Ectodermal cell (in vitro differentiated cells): ENCODE results near the gene ABCC1.
A peak's percentile ranks its signal among the peaks of the same experiment; 100 is the strongest.
"Not testable (repeated sequence)": the region's sequence is repeated elsewhere in the genome, so short reads cannot be mapped to it uniquely, and the experiment has no call there.

Source experiments
- H3K27ac ChIP-seq: 2 replicates; pipeline ENCODE4 v1.7.0; 2013; ENCODE audit warnings: mild to moderate bottlenecking, low read depth, low read length; ENCODE audit not compliant: insufficient read depth, poor library complexity, severe bottlenecking
- H3K27me3 ChIP-seq: 2 replicates; pipeline ENCODE4 v1.7.0; 2013; ENCODE audit warnings: mild to moderate bottlenecking, low read length; ENCODE audit not compliant: insufficient read depth, control insufficient read depth, poor library complexity, severe bottlenecking
- H3K36me3 ChIP-seq: one replicate; pipeline ENCODE4 v1.7.0; 2013; ENCODE audit warnings: low read length; ENCODE audit not compliant: control insufficient read depth, insufficient read depth
- H3K4me1 ChIP-seq: one replicate; pipeline ENCODE4 v1.7.0; 2013; ENCODE audit warnings: low read length; ENCODE audit not compliant: control insufficient read depth, insufficient read depth
- H3K4me3 ChIP-seq: 2 replicates; pipeline ENCODE4 v1.7.0; 2013; ENCODE audit warnings: low read depth, low read length, control low read depth; ENCODE audit not compliant: insufficient read depth
- H3K9me3 ChIP-seq: 2 replicates; pipeline ENCODE4 v1.7.0; 2013; ENCODE audit warnings: mild to moderate bottlenecking, low read length, moderate library complexity; ENCODE audit not compliant: control insufficient read depth
- WGBS, 2 experiments: methylation state at CpG; one replicate each; pipeline ENCODE4 v1.1.7; 2013; ENCODE audit warnings: missing lambda C conversion rate in 2 of 2; 5-methylcytosine and 5-hydroxymethylcytosine counted together

Gene ABCC1

GRCh38 chr16:16101585-16101984 lies 152.2 kb downstream of the ABCC1 start:
- Histone ChIP-seq H3K27ac (no peak overlapping the region), H3K9me3 (no peaks in the 10 kb centered on the region), H3K4me3 (no peak overlapping the region), H3K36me3 (peaks cover 11% of the 10 kb centered on the region), H3K27me3 (no peaks in the 10 kb centered on the region), H3K4me1 (no peaks in the 10 kb centered on the region)
- WGBS, 2 experiments = 95 to 98% methylated on average over 5 of the region's 5 CpGs

- no peaks in the 10 kb centered on the region for H3K27me3 ChIP-seq
- peaks cover 14% of the 10 kb centered on the region for H3K36me3 ChIP-seq
- no peak overlapping the region for H3K27ac ChIP-seq
- no peak overlapping the region for H3K4me3 ChIP-seq
- H3K9me3 ChIP-seq = no peaks in the 10 kb centered on the region
- WGBS, 2 experiments = 92 to 93% methylated on average over 4 of the region's 4 CpGs
- H3K4me1 ChIP-seq = no peaks in the 10 kb centered on the region
Measured at GRCh38 chr16:16102738-16103137, 153.3 kb downstream of the ABCC1 start.

GRCh38 chr16:16104132-16104803 lies 154.9 kb downstream of the ABCC1 start:
- peaks cover 14% of the 10 kb centered on the region for H3K36me3 ChIP-seq
- H3K27ac ChIP-seq, H3K9me3 ChIP-seq, H3K4me3 ChIP-seq, H3K27me3 ChIP-seq, H3K4me1 ChIP-seq: not testable (repeated sequence)
- WGBS, 2 experiments = 93 to 95% methylated on average over 15 to 16 of the region's 16 CpGs

- H3K36me3 ChIP-seq = peaks cover 14% of the 10 kb centered on the region
- not testable (repeated sequence) for H3K27me3 ChIP-seq, H3K9me3 ChIP-seq, H3K27ac ChIP-seq, H3K4me1 ChIP-seq, H3K4me3 ChIP-seq
- WGBS, 2 experiments = 94 to 95% methylated on average over 21 of the region's 21 CpGs
Measured at GRCh38 chr16:16104804-16105141, 155.4 kb downstream of the ABCC1 start.

- no peaks in the 10 kb centered on the region for H3K4me1 ChIP-seq
- H3K9me3 ChIP-seq = no peaks in the 10 kb centered on the region
- peaks cover 14% of the 10 kb centered on the region for H3K36me3 ChIP-seq
- no peak overlapping the region for H3K4me3 ChIP-seq
- no peaks in the 10 kb centered on the region for H3K27me3 ChIP-seq
- 95% methylated on average over 14 of the region's 14 CpGs for WGBS, 2 experiments
- no peak overlapping the region for H3K27ac ChIP-seq
Measured at GRCh38 chr16:16105646-16106045, 156.2 kb downstream of the ABCC1 start.

GRCh38 chr16:16106466-16106865 lies 157.1 kb downstream of the ABCC1 start:
- no peaks in the 10 kb centered on the region for H3K9me3 ChIP-seq
- no peaks in the 10 kb centered on the region for H3K4me1 ChIP-seq
- H3K27ac ChIP-seq = no peak overlapping the region
- H3K27me3 ChIP-seq = no peaks in the 10 kb centered on the region
- H3K36me3 ChIP-seq = peaks cover 17% of the 10 kb centered on the region
- WGBS, 2 experiments = 88 to 91% methylated on average over 6 of the region's 6 CpGs
- no peak overlapping the region for H3K4me3 ChIP-seq

GRCh38 chr16:16107839-16108238 lies 158.4 kb downstream of the ABCC1 start:
- Histone ChIP-seq H3K36me3 (peaks cover 15% of the 10 kb centered on the region), H3K9me3 (no peaks in the 10 kb centered on the region), H3K27me3 (no peaks in the 10 kb centered on the region), H3K4me1 (no peaks in the 10 kb centered on the region), H3K27ac (no peak overlapping the region), H3K4me3 (no peak overlapping the region)
- WGBS, 2 experiments = 93 to 95% methylated on average over 6 of the region's 6 CpGs

- Histone ChIP-seq H3K4me3 (no peak overlapping the region), H3K36me3 (peaks cover 17% of the 10 kb centered on the region), H3K27ac (peak overlapping the region; percentile 36), H3K9me3 (no peaks in the 10 kb centered on the region), H3K27me3 (no peaks in the 10 kb centered on the region), H3K4me1 (no peaks in the 10 kb centered on the region)
- 84% methylated on average over 6 of the region's 6 CpGs for WGBS, 2 experiments
Measured at GRCh38 chr16:16108759-16109158, 159.3 kb downstream of the ABCC1 start.

- H3K36me3 ChIP-seq = peaks cover 19% of the 10 kb centered on the region
- H3K27ac ChIP-seq = no peak overlapping the region
- no peaks in the 10 kb centered on the region for H3K27me3 ChIP-seq
- H3K9me3 ChIP-seq = no peaks in the 10 kb centered on the region
- no peaks in the 10 kb centered on the region for H3K4me1 ChIP-seq
- H3K4me3 ChIP-seq = no peak overlapping the region
- WGBS, 2 experiments = 82 to 83% methylated on average over 8 of the region's 8 CpGs
Measured at GRCh38 chr16:16109453-16110110, 160.2 kb downstream of the ABCC1 start.

- peaks cover 24% of the 10 kb centered on the region for H3K36me3 ChIP-seq
- H3K27me3 ChIP-seq = no peaks in the 10 kb centered on the region
- H3K4me1 ChIP-seq = no peaks in the 10 kb centered on the region
- WGBS, 2 experiments = 94 to 95% methylated on average over 9 of the region's 9 CpGs
- no peak overlapping the region for H3K4me3 ChIP-seq
- no peaks in the 10 kb centered on the region for H3K9me3 ChIP-seq
- no peak overlapping the region for H3K27ac ChIP-seq
Measured at GRCh38 chr16:16110111-16110490, 160.7 kb downstream of the ABCC1 start.
